HepG2 (cell line): ENCODE measurements around the gene MIEF1. TPM values are rescaled to one million over a fixed set of nuclear protein-coding genes. Genes with fewer than 3 reads are reported as not detected.
A peak's percentile ranks its signal among the peaks of the same experiment; 100 is the strongest.

ENCODE experiments used
- CBX1 ChIP-seq: IDR thresholded peaks from one replicate; pipeline ENCODE4 v1.6.1; 2016; ENCODE audit warnings: antibody characterized with exemption, low read depth
- DPF2 ChIP-seq: sonication (generic); formaldehyde crosslinking; IDR thresholded peaks from 2 replicates; pipeline ENCODE4 v1.4.0; 2020; ENCODE audit warnings: mild to moderate bottlenecking, low read depth, missing genetic modification reagents, borderline replicate concordance
- DR1 ChIP-seq: sonication (generic); formaldehyde crosslinking; IDR thresholded peaks from 2 replicates; pipeline ENCODE4 v1.8.0; 2021; ENCODE audit warnings: mild to moderate bottlenecking, missing genetic modification reagents, inconsistent platforms
- ETV6 ChIP-seq: sonication (generic); formaldehyde crosslinking; conservative IDR thresholded peaks from 2 replicates; pipeline ENCODE4 v1.4.0; 2020; ENCODE audit warnings: missing genetic modification reagents
- GPBP1L1 ChIP-seq: sonication (generic); formaldehyde crosslinking; IDR thresholded peaks from 2 replicates; pipeline ENCODE4 v1.5.0; 2020; ENCODE audit warnings: mild to moderate bottlenecking, missing genetic modification reagents
- HNF4G ChIP-seq, 2 experiments: sonication (generic) in 1 of 2; formaldehyde crosslinking in 1 of 2; IDR thresholded peaks; 2 replicates each; pipeline versions ENCODE4 v1.4.0 to v1.6.1; 2011 to 2020; ENCODE audit warnings: borderline replicate concordance in 2 of 2, low read depth in 2 of 2, mild to moderate bottlenecking in 2 of 2, low read length in 1 of 2, missing genetic modification reagents in 1 of 2, moderate library complexity in 1 of 2
- KDM2A ChIP-seq: sonication (generic); formaldehyde crosslinking; IDR thresholded peaks from 2 replicates; pipeline ENCODE4 v1.4.0; 2020; ENCODE audit warnings: low read depth, missing genetic modification reagents, borderline replicate concordance
- KLF13 ChIP-seq: sonication (generic); formaldehyde crosslinking; IDR thresholded peaks from 2 replicates; pipeline ENCODE4 v1.4.0; 2020; ENCODE audit warnings: mild to moderate bottlenecking, missing genetic modification reagents
- SCMH1 ChIP-seq: sonication (generic); formaldehyde crosslinking; IDR thresholded peaks from 2 replicates; pipeline ENCODE4 v1.9.0; 2021; ENCODE audit warnings: missing genetic modification reagents, mild to moderate bottlenecking, borderline replicate concordance
- SOX13 ChIP-seq, 3 experiments: fragments of 450-650 bp in 1 of 3; sonication (generic) in 1 of 3; formaldehyde crosslinking in 1 of 3; IDR thresholded peaks in 2 of 3; conservative IDR thresholded peaks in 1 of 3; 2 replicates each; pipeline versions ENCODE4 v1.5.0 to v1.6.1; 2016 to 2020; ENCODE audit warnings: antibody characterized with exemption in 1 of 3, mild to moderate bottlenecking in 1 of 3, missing compliant biosample characterization in 1 of 3, missing genetic modification reagents in 1 of 3, moderate library complexity in 1 of 3
- SP2 ChIP-seq: sonication (generic); formaldehyde crosslinking; IDR thresholded peaks from 2 replicates; pipeline ENCODE4 v1.5.1; 2020; ENCODE audit warnings: mild to moderate bottlenecking, missing genetic modification reagents
- XRCC5 ChIP-seq: fragments of 200-400 bp; formaldehyde crosslinking; optimal IDR thresholded peaks from 2 replicates; pipeline ENCODE3; 2017; ENCODE audit warnings: mild to moderate bottlenecking, low read length
- ZNF10 ChIP-seq: sonication (generic); formaldehyde crosslinking; IDR thresholded peaks from 2 replicates; pipeline ENCODE4 v1.4.0; 2020; ENCODE audit warnings: mild to moderate bottlenecking, low read depth, missing genetic modification reagents, borderline replicate concordance
- ZNF121 ChIP-seq: sonication (generic); formaldehyde crosslinking; IDR thresholded peaks from 2 replicates; pipeline ENCODE4 v1.5.0; 2020; ENCODE audit warnings: mild to moderate bottlenecking, missing genetic modification reagents
- ZNF350 ChIP-seq: sonication (generic); formaldehyde crosslinking; IDR thresholded peaks from 2 replicates; pipeline ENCODE4 v1.4.0; 2020; ENCODE audit warnings: mild to moderate bottlenecking, low read depth, missing genetic modification reagents, borderline replicate concordance
- ZNF496 ChIP-seq: sonication (generic); formaldehyde crosslinking; IDR thresholded peaks from 2 replicates; pipeline ENCODE4 v1.8.1; 2023; ENCODE audit warnings: mild to moderate bottlenecking, moderate library complexity, missing genetic modification reagents; ENCODE audit not compliant: insufficient replicate concordance
- ZNF546 ChIP-seq: sonication (generic); formaldehyde crosslinking; conservative IDR thresholded peaks from 2 replicates; pipeline ENCODE4 v1.8.1; 2023; ENCODE audit warnings: mild to moderate bottlenecking, missing genetic modification reagents
- ZNF704 ChIP-seq: sonication (generic); formaldehyde crosslinking; IDR thresholded peaks from 2 replicates; pipeline ENCODE4 v1.8.1; 2023; ENCODE audit warnings: mild to moderate bottlenecking, inconsistent platforms, moderate library complexity, missing genetic modification reagents, borderline replicate concordance
- ZNF780A ChIP-seq: sonication (generic); formaldehyde crosslinking; IDR thresholded peaks from 2 replicates; pipeline ENCODE4 v1.8.0; 2022; ENCODE audit warnings: mild to moderate bottlenecking, missing genetic modification reagents, moderate library complexity
- ZNF788 ChIP-seq: sonication (generic); formaldehyde crosslinking; IDR thresholded peaks from 2 replicates; pipeline ENCODE4 v1.5.0; 2020; ENCODE audit warnings: mild to moderate bottlenecking, missing genetic modification reagents, borderline replicate concordance
- ZZZ3 ChIP-seq: sonication (generic); formaldehyde crosslinking; IDR thresholded peaks from 2 replicates; pipeline ENCODE4 v1.4.0; 2020; ENCODE audit warnings: missing genetic modification reagents, mild to moderate bottlenecking, borderline replicate concordance
- polyA plus RNA-seq, 8 experiments: library from polyadenylated mRNA; depleted of rRNA in 3 of 8; stranded (reverse) in 7 of 8; unstranded in 1 of 8; fragments of >200 nt; fragmentation: Illumina TruSeq in 4 of 8; extraction: Trizol in 4 of 8; gene quantifications; 2 replicates each; pipeline versions ENCODE4 v1.2.1 to v1.2.3, GENCODE V29; 2011 to 2016; ENCODE audit warnings: low read depth in 4 of 8, missing spikeins in 1 of 8, mixed read lengths in 1 of 8; ENCODE audit not compliant: insufficient read depth in 1 of 8
- total RNA-seq, 5 experiments: library from RNA; depleted of rRNA; stranded (reverse); fragments of >200 nt; fragmentation: Illumina TruSeq; extraction: Trizol; gene quantifications; 2 replicates each; pipeline ENCODE4 v1.2.3, GENCODE V29; 2016; ENCODE audit warnings: low read depth in 1 of 5
- TF ChIP-seq, protein P1 (sequence below): sonication (generic); formaldehyde crosslinking; IDR thresholded peaks from 2 replicates; pipeline ENCODE4 v1.8.1; 2023; ENCODE audit warnings: missing genetic modification reagents, inconsistent platforms, borderline replicate concordance

MIEF1 gene
- total and polyA plus RNA-seq, 2 of the 13 experiments (the other 11 are each of a cell fraction or from before 2014, with no cell fraction given), result 21.7 to 34.8 TPM

DNA sequence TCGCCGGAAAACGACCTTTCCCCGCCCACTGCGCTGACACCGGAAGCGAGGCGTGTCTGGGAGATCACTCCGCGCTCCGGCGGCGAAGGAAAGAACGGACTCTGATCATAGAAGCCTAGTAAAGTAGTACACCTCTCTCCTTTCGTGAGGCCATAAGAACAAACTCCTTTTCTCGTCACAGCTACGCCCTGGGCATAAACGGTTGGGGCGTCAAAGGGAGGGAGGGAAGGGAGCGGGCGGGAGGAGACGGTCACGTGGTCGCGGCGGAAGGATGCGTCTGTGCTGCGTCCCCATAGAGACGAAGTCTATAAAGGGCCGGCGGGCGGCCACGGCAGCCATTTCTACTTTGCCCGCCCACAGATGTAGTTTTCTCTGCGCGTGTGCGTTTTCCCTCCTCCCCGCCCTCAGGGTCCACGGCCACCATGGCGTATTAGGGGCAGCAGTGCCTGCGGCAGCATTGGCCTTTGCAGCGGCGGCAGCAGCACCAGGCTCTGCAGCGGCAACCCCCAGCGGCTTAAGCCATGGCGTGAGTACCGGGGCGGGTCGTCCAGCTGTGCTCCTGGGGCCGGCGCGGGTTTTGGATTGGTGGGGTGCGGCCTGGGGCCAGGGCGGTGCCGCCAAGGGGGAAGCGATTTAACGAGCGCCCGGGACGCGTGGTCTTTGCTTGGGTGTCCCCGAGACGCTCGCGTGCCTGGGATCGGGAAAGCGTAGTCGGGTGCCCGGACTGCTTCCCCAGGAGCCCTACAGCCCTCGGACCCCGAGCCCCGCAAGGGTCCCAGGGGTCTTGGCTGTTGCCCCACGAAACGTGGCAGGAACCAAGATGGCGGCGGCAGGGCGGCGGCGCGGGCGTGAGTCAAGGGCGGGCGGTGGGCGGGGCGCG, 18.4 kb downstream of the MIEF1 start, which contains the start of gene ATF4 (continued):
- peak; percentile 22; the same call in 1 of the 2 replicates for TF ChIP-seq HNF4G (IDR thresholded peaks at IDR 0.05; ENCODE audit: borderline replicate concordance, low read depth, low read length)
- peak; percentile 64; the same call in 1 of the 2 replicates for TF ChIP-seq HNF4G (CRISPR knock-in tag; IDR thresholded peaks at IDR 0.05; ENCODE audit: borderline replicate concordance, low read depth)
- TF ChIP-seq ZNF121 (CRISPR knock-in tag), result no peak
- no peak; the same call in 1 of the 2 replicates for TF ChIP-seq ZZZ3
- TF ChIP-seq DPF2 (CRISPR knock-in tag), result no peak
- TF ChIP-seq CBX1, result peak; percentile 34
- TF ChIP-seq ZNF704 (CRISPR knock-in tag), result peak; percentile 82; the same call in 1 of the 2 replicates
- TF ChIP-seq GPBP1L1 (CRISPR knock-in tag), result no peak
- TF ChIP-seq, protein P1, sequence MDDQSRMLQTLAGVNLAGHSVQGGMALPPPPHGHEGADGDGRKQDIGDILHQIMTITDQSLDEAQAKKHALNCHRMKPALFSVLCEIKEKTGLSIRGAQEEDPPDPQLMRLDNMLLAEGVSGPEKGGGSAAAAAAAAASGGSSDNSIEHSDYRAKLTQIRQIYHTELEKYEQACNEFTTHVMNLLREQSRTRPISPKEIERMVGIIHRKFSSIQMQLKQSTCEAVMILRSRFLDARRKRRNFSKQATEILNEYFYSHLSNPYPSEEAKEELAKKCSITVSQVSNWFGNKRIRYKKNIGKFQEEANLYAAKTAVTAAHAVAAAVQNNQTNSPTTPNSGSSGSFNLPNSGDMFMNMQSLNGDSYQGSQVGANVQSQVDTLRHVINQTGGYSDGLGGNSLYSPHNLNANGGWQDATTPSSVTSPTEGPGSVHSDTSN (CRISPR knock-in tag), result peak; percentile 86; the same call in 1 of the 2 replicates
- TF ChIP-seq ZNF350, result peak; percentile 85
- TF ChIP-seq KDM2A (CRISPR knock-in tag), result peak; percentile 38; the same call in 1 of the 2 replicates
- peak; percentile 90 for TF ChIP-seq ZNF546 (CRISPR knock-in tag)
- TF ChIP-seq ZNF10 (CRISPR knock-in tag), result 0 out of 2 replicates have a peak, but pooled peaks have one; percentile 63
- TF ChIP-seq DR1 (CRISPR knock-in tag), result peak; percentile 60
- TF ChIP-seq SCMH1 (CRISPR knock-in tag), result no peak
- no peak for TF ChIP-seq ZNF496 (CRISPR knock-in tag)
- peak; percentile 39; the same call in 1 of the 2 replicates for TF ChIP-seq SOX13 (IDR thresholded peaks at IDR 0.05)
- TF ChIP-seq SOX13 (CRISPR knock-in tag; conservative IDR thresholded peaks at IDR 0.05 in 1 of 2, IDR thresholded peaks at IDR 0.05 in 1 of 2), result 0 out of 4 replicates have a peak, but pooled peaks of 1 of the 2 experiments have one; percentile 85
- no peak for TF ChIP-seq KLF13 (CRISPR knock-in tag)
- no peak for TF ChIP-seq XRCC5
- peak; percentile 91 for TF ChIP-seq ZNF780A
- peak; percentile 89; the same call in 1 of the 2 replicates for TF ChIP-seq ZNF788
- TF ChIP-seq SP2, result 0 out of 2 replicates have a peak, but pooled peaks have one; percentile 33
- peak; percentile 52; the same call in 1 of the 2 replicates for TF ChIP-seq ETV6 (CRISPR knock-in tag)
